DND-41 (cell line): ENCODE data around the gene C12orf56.
"Not testable (repeated sequence)": the region's sequence is repeated elsewhere in the genome, so short reads cannot be mapped to it uniquely, and the experiment has no call there.

Experiments used
- ATAC-seq: fragments of 200-7000 bp; cut with Tn5 transposase; 3 replicates; pipeline ENCODE4 v1.9.1; 2021; ENCODE audit warnings: low read depth; ENCODE audit not compliant: insufficient read depth
- DNase-seq: peaks from one replicate; pipeline ENCODE4 v3.0.0-alpha.2; 2020
- H2AFZ ChIP-seq: 2 replicates; pipeline ENCODE4 v1.6.0; 2012; ENCODE audit warnings: low read depth, low read length
- H3K27ac ChIP-seq: 2 replicates; pipeline ENCODE4 v1.5.1; 2012; ENCODE audit warnings: low read length, inconsistent platforms
- H3K27me3 ChIP-seq: fragments of 200-600 bp; sonication (generic); 2 replicates; pipeline ENCODE4 v1.6.0; 2012; ENCODE audit warnings: low read length, mild to moderate bottlenecking, inconsistent platforms; ENCODE audit not compliant: insufficient read depth, poor library complexity
- H3K36me3 ChIP-seq: 2 replicates; pipeline ENCODE4 v1.5.1; 2012; ENCODE audit warnings: low read length, inconsistent platforms; ENCODE audit not compliant: insufficient read depth
- H3K4me1 ChIP-seq: 2 replicates; pipeline ENCODE4 v1.5.1; 2012; ENCODE audit warnings: mild to moderate bottlenecking, low read length; ENCODE audit not compliant: insufficient read depth
- H3K4me2 ChIP-seq: 2 replicates; pipeline ENCODE4 v1.6.0; 2012; ENCODE audit warnings: mild to moderate bottlenecking, moderate library complexity, low read length, inconsistent platforms; ENCODE audit not compliant: insufficient read depth
- H3K4me3 ChIP-seq, 2 experiments: fragments of 200-600 bp in 1 of 2; shearing (Covaris generic) in 1 of 2; 2 replicates each; pipeline ENCODE4 v1.5.1; 2012 to 2016; ENCODE audit warnings: inconsistent platforms in 2 of 2, low read length in 2 of 2, mild to moderate bottlenecking in 2 of 2, low read depth in 1 of 2, moderate library complexity in 1 of 2
- H3K79me2 ChIP-seq: 2 replicates; pipeline ENCODE4 v1.6.0; 2012; ENCODE audit warnings: low read length, inconsistent platforms; ENCODE audit not compliant: insufficient read depth
- H3K9ac ChIP-seq: 2 replicates; pipeline ENCODE4 v1.6.0; 2012; ENCODE audit warnings: low read depth, mild to moderate bottlenecking, inconsistent platforms, low read length, moderate library complexity
- H3K9me3 ChIP-seq: 2 replicates; pipeline ENCODE4 v1.5.1; 2012; ENCODE audit warnings: low read length, moderate library complexity, mild to moderate bottlenecking, inconsistent platforms; ENCODE audit not compliant: insufficient read depth, severe bottlenecking
- H4K20me1 ChIP-seq: 2 replicates; pipeline ENCODE4 v1.6.0; 2012; ENCODE audit warnings: low read length; ENCODE audit not compliant: insufficient read depth
- EZH2 ChIP-seq: IDR thresholded peaks from 3 replicates; pipeline ENCODE4 v1.6.1; 2012; ENCODE audit warnings: borderline replicate concordance, low read depth, mild to moderate bottlenecking, moderate library complexity, low read length, inconsistent platforms; ENCODE audit not compliant: severe bottlenecking
- TF ChIP-seq, protein P1 (sequence below): IDR thresholded peaks from 2 replicates; pipeline ENCODE4 v1.5.1; 2012; ENCODE audit warnings: borderline replicate concordance, low read length, moderate library complexity, mild to moderate bottlenecking; ENCODE audit not compliant: poor library complexity, severe bottlenecking; ENCODE audit errors: extremely low read depth

Gene C12orf56

DNA sequence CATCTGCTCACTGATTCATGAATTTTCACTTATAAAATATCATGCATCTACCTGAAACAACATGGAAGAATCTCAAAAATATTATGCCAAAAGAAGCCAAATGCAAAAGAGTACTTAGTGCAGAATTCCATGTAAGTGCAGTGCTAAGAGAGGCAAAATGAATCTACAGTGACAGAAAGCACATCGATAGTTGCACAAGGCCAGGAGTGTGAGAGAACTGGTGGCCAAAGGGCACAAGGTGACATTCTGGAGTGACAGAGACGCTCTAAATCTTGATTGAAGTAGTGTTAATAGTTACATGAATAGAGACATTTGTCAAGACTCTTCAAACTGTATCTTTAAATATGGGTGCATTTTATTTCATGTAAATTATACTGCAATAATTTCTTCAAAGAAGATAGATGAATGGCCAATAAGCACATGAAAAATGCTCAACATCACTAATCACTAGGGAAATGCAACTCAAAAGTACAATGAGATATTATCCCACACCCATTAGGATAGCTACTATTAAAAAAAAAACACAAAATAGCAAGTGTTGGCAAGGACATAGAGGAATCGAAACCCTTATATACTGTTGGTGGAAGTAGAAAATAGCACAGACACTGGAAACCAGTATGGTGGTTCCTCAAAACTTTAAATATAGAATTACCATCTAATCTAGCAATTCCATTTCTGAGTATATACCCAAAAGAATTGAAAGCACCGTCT is 96.7 kb downstream of the C12orf56 start:
- no peak for TF ChIP-seq EZH2
- TF ChIP-seq, protein P1, sequence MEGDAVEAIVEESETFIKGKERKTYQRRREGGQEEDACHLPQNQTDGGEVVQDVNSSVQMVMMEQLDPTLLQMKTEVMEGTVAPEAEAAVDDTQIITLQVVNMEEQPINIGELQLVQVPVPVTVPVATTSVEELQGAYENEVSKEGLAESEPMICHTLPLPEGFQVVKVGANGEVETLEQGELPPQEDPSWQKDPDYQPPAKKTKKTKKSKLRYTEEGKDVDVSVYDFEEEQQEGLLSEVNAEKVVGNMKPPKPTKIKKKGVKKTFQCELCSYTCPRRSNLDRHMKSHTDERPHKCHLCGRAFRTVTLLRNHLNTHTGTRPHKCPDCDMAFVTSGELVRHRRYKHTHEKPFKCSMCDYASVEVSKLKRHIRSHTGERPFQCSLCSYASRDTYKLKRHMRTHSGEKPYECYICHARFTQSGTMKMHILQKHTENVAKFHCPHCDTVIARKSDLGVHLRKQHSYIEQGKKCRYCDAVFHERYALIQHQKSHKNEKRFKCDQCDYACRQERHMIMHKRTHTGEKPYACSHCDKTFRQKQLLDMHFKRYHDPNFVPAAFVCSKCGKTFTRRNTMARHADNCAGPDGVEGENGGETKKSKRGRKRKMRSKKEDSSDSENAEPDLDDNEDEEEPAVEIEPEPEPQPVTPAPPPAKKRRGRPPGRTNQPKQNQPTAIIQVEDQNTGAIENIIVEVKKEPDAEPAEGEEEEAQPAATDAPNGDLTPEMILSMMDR: no peak
- H3K9ac ChIP-seq: no peak overlapping the region

DNA sequence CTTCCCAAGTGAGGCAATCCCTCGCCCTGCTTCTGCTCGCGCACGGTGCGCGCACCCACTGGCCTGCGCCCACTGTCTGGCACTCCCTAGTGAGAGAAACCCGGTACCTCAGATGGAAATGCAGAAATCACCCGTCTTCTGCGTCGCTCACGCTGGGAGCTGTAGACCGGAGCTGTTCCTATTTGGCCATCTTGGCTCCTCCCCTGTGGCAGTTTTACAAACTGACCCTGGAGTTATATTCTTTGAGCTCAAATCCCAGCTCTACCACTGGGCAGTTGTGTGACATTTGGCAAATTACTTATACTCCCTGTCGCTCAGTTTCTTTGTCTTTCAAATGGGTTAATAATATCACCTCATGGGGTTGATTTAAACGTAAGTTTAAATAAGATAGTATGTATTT is 97.4 kb downstream of the C12orf56 start:
- not testable (repeated sequence) for H3K27ac ChIP-seq, H3K4me2 ChIP-seq, H3K79me2 ChIP-seq, DNase-seq, H3K27me3 ChIP-seq, H3K9ac ChIP-seq, H3K36me3 ChIP-seq, H3K4me1 ChIP-seq, H2AFZ ChIP-seq, ATAC-seq, H3K9me3 ChIP-seq, H4K20me1 ChIP-seq, H3K4me3 ChIP-seq

More for the DNA sequence above, 96.7 kb downstream of the C12orf56 start:
- no peaks in the 10 kb centered on the region for H3K27me3 ChIP-seq
- H2AFZ ChIP-seq: no peak overlapping the region
- no peak overlapping the region for H3K4me3 ChIP-seq
- H3K9me3 ChIP-seq: no peaks in the 10 kb centered on the region
- no peaks in the 10 kb centered on the region for H4K20me1 ChIP-seq
- ATAC-seq (no peak), DNase-seq (no peak)
- no peaks in the 10 kb centered on the region for H3K4me1 ChIP-seq
- H3K27ac ChIP-seq: no peak overlapping the region
- H3K36me3 ChIP-seq: no peaks in the 10 kb centered on the region
- no peak overlapping the region for H3K4me2 ChIP-seq
- no peaks in the 10 kb centered on the region for H3K79me2 ChIP-seq

DNA sequence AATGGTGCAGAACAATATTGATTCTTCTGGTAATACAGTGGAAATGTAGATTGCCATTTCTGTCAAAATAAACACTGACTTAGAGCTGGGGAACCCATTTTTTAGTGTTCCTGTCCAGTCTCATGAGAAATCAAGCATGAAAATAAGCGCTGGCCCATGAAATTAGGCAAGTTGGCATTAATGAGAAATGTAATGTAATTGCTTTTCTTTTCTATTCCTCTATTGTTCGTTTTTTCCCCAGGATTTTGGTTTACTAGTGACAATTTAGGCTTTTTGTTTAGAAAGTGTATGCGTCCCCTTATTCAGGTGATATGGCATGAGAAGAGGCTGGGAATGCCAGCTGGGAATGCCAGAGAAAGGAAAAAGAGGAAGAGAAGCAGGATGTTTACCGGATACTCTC is 104.0 kb downstream of the C12orf56 start:
- H3K27ac ChIP-seq: no peak overlapping the region
- H4K20me1 ChIP-seq: no peaks in the 10 kb centered on the region
- DNase-seq (no peak), ATAC-seq (no peak)
- no peaks in the 10 kb centered on the region for H3K79me2 ChIP-seq
- H2AFZ ChIP-seq: no peak overlapping the region
- H3K4me2 ChIP-seq: no peak overlapping the region
- no peaks in the 10 kb centered on the region for H3K4me1 ChIP-seq
- H3K36me3 ChIP-seq: no peaks in the 10 kb centered on the region
- no peak for TF ChIP-seq EZH2
- TF ChIP-seq, protein P1: no peak
- H3K4me3 ChIP-seq: no peak overlapping the region
- H3K9ac ChIP-seq: no peak overlapping the region
- no peaks in the 10 kb centered on the region for H3K9me3 ChIP-seq
- no peaks in the 10 kb centered on the region for H3K27me3 ChIP-seq

DNA sequence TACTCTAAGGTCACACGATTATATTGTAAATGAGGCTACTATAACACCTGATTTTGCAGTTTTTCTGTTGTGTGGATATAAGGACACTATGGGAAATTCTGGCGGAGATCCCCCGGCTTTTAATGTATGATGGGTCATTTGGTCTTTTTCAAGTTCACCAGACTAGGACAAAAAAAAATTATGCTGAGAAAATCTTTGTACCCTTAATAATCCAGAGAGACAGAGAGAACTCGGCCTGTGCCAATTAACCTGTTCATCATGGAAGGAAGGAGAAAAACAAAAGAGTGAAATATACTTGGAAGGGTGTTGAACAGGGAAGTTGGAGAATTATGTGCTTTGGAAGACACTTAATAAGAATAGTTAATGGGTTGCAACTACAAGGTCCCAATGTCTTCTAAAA is 106.3 kb downstream of the C12orf56 start:
- Histone ChIP-seq H2AFZ (no peak overlapping the region), H3K4me2 (no peak overlapping the region), H3K9me3 (no peaks in the 10 kb centered on the region), H4K20me1 (no peaks in the 10 kb centered on the region), H3K27ac (no peak overlapping the region), H3K4me1 (no peaks in the 10 kb centered on the region), H3K9ac (no peak overlapping the region), H3K79me2 (no peaks in the 10 kb centered on the region), H3K36me3 (no peaks in the 10 kb centered on the region), H3K27me3 (peaks cover 4% of the 10 kb centered on the region), H3K4me3 (no peak overlapping the region)
- TF ChIP-seq EZH2: no peak
- no peak for DNase-seq
- ATAC-seq: no peak
